PC-3 (cell line): ENCODE results near the gene DRC1. TPM values are rescaled to one million over a fixed set of nuclear protein-coding genes. Genes with fewer than 3 reads are reported as not detected.
A peak's percentile ranks its signal among the peaks of the same experiment; 100 is the strongest.

Source experiments
- ATAC-seq: fragments of 200-7000 bp; cut with Tn5 transposase; 2 replicates; pipeline ENCODE4 v1.9.1; 2020; ENCODE audit warnings: mild to moderate bottlenecking, moderate library complexity
- BruUV-seq: library from RNA; stranded (reverse); fragments of 400-500 nt; replicated peaks from 2 replicates; lab custom pipeline; 2021; lab: Mats Ljungman, UMichigan
- CTCF ChIA-PET: fragments of 300-600 bp; sonication (Branson Sonifier 250); formaldehyde crosslinking; loops from one replicate; lab custom pipeline; 2022; ENCODE audit warnings: antibody characterized with exemption; lab: Charles Lee
- POLR2A ChIA-PET: fragments of 300-600 bp; sonication (Branson Sonifier 250); formaldehyde crosslinking; loops from one replicate; lab custom pipeline; 2022; ENCODE audit warnings: antibody characterized with exemption; ENCODE audit not compliant: unreplicated experiment; lab: Charles Lee
- DNase-seq: peaks from one replicate; pipeline ENCODE4 v3.0.0-alpha.2; 2015
- H2AFZ ChIP-seq: fragments of 300-600 bp; sonication (generic); 2 replicates; pipeline ENCODE4 v1.6.0; 2016; ENCODE audit warnings: antibody characterized with exemption, low read length
- H3F3A ChIP-seq: fragments of 300-600 bp; sonication (generic); one replicate; pipeline ENCODE4 v1.6.0; 2017; ENCODE audit warnings: antibody characterized with exemption, low read length, control low read depth, mild to moderate bottlenecking; ENCODE audit not compliant: unreplicated experiment
- H3K27ac ChIP-seq: fragments of 300-600 bp; sonication (generic); 2 replicates; pipeline ENCODE4 v1.5.1; 2016; ENCODE audit warnings: mild to moderate bottlenecking, low read length
- H3K27me3 ChIP-seq: fragments of 300-600 bp; sonication (generic); 2 replicates; pipeline ENCODE4 v1.6.1; 2016; ENCODE audit warnings: low read length, mixed read lengths
- H3K36me3 ChIP-seq: fragments of 300-600 bp; sonication (generic); 2 replicates; pipeline ENCODE4 v1.6.1; 2016; ENCODE audit warnings: low read depth, mixed run types, low read length, mixed read lengths
- H3K4me1 ChIP-seq: fragments of 300-600 bp; sonication (generic); 2 replicates; pipeline ENCODE4 v1.5.1; 2016; ENCODE audit warnings: low read length; ENCODE audit not compliant: insufficient read depth
- H3K4me2 ChIP-seq: fragments of 300-600 bp; sonication (generic); 2 replicates; pipeline ENCODE4 v1.6.0; 2016; ENCODE audit warnings: low read length
- H3K4me3 ChIP-seq: fragments of 300-600 bp; sonication (generic); 2 replicates; pipeline ENCODE4 v1.5.1; 2016; ENCODE audit warnings: mild to moderate bottlenecking, low read length, mixed read lengths
- H3K79me2 ChIP-seq: fragments of 300-600 bp; sonication (generic); 2 replicates; pipeline ENCODE4 v1.6.1; 2017; ENCODE audit warnings: low read length, mixed read lengths
- H3K9ac ChIP-seq: fragments of 300-600 bp; sonication (generic); 2 replicates; pipeline ENCODE4 v1.6.0; 2016; ENCODE audit warnings: mild to moderate bottlenecking, low read length
- H3K9me2 ChIP-seq: fragments of 300-600 bp; sonication (generic); replicated peaks from 2 replicates; pipeline ENCODE4 v1.6.1; 2016; ENCODE audit warnings: mixed run types, low read length, mixed read lengths
- H3K9me3 ChIP-seq: fragments of 300-600 bp; sonication (generic); 2 replicates; pipeline ENCODE4 v1.6.1; 2016; ENCODE audit warnings: low read length, mixed read lengths
- H4K20me1 ChIP-seq: fragments of 300-600 bp; sonication (generic); 2 replicates; pipeline ENCODE4 v1.6.1; 2016; ENCODE audit warnings: low read length, mixed read lengths
- EZH2 ChIP-seq: fragments of 300-600 bp; sonication (generic); IDR thresholded peaks from one replicate; pipeline ENCODE4 v1.6.1; 2017; ENCODE audit warnings: antibody characterized with exemption, mild to moderate bottlenecking, low read length; ENCODE audit not compliant: unreplicated experiment
- EZH2phosphoT487 ChIP-seq: fragments of 300-600 bp; sonication (generic); IDR thresholded peaks from 2 replicates; pipeline ENCODE4 v1.6.1; 2018; ENCODE audit warnings: mild to moderate bottlenecking, antibody characterized with exemption, low read length, borderline replicate concordance
- intact Hi-C: fragments of 100-400 bp; cut with micrococcal nuclease; formaldehyde crosslinking; loops from 2 replicates; pipeline ENCODE4 v1.9.0; 2023
- total RNA-seq: library from RNA; depleted of rRNA; stranded (reverse); fragments of >200 nt; gene quantifications from 2 replicates; pipeline ENCODE4 v1.2.3, GENCODE V29; 2014
- TF ChIP-seq, protein P1 (sequence below): fragments of 300-600 bp; sonication (generic); conservative IDR thresholded peaks from 2 replicates; pipeline ENCODE4 v1.5.1; 2017; ENCODE audit warnings: antibody characterized with exemption, low read depth, mild to moderate bottlenecking, low read length

DRC1 gene
- total RNA-seq, 1 experiment from 2014 or later = not detected

GRCh38 chr2:26456440-26457250 is 54.9 kb downstream of the DRC1 start:
- DNase-seq (peak; percentile 57), ATAC-seq (peak; percentile 57)
- Histone ChIP-seq H3K27ac (no peak overlapping the region), H3K36me3 (no peaks in the 10 kb centered on the region), H4K20me1 (no peaks in the 10 kb centered on the region), H3K9me2 (no peaks in the 10 kb centered on the region), H3F3A (no peaks in the 10 kb centered on the region), H3K27me3 (no peaks in the 10 kb centered on the region), H3K4me1 (peaks cover 5% of the 10 kb centered on the region; the same call in 1 of the 2 replicates), H3K9ac (no peak overlapping the region), H3K4me3 (no peak overlapping the region), H3K9me3 (no peaks in the 10 kb centered on the region), H3K79me2 (no peaks in the 10 kb centered on the region), H3K4me2 (no peak overlapping the region), H2AFZ (no peak overlapping the region)
- ChIA-PET POLR2A (no interaction called here), CTCF (no interaction called here)
- BruUV-seq = no TSS peak
- TF ChIP-seq, protein P1, sequence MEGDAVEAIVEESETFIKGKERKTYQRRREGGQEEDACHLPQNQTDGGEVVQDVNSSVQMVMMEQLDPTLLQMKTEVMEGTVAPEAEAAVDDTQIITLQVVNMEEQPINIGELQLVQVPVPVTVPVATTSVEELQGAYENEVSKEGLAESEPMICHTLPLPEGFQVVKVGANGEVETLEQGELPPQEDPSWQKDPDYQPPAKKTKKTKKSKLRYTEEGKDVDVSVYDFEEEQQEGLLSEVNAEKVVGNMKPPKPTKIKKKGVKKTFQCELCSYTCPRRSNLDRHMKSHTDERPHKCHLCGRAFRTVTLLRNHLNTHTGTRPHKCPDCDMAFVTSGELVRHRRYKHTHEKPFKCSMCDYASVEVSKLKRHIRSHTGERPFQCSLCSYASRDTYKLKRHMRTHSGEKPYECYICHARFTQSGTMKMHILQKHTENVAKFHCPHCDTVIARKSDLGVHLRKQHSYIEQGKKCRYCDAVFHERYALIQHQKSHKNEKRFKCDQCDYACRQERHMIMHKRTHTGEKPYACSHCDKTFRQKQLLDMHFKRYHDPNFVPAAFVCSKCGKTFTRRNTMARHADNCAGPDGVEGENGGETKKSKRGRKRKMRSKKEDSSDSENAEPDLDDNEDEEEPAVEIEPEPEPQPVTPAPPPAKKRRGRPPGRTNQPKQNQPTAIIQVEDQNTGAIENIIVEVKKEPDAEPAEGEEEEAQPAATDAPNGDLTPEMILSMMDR = no peak
- TF ChIP-seq EZH2 = no peak
- no peak for TF ChIP-seq EZH2phosphoT487
- intact Hi-C loops = no loop called here

- H3K9me2 ChIP-seq = no peaks in the 10 kb centered on the region
- ATAC-seq = no peak
- no peak for DNase-seq
- H3K79me2 ChIP-seq = no peaks in the 10 kb centered on the region
- H3K4me2 ChIP-seq = no peak overlapping the region
- H3F3A ChIP-seq = no peaks in the 10 kb centered on the region
- ChIA-PET CTCF (no interaction called here), POLR2A (no interaction called here)
- no peak overlapping the region for H3K4me3 ChIP-seq
- peaks cover 5% of the 10 kb centered on the region; the same call in 1 of the 2 replicates for H3K4me1 ChIP-seq
- BruUV-seq = no TSS peak
- no peak for TF ChIP-seq EZH2phosphoT487
- no peak for TF ChIP-seq EZH2
- TF ChIP-seq, protein P1 = no peak
- no peaks in the 10 kb centered on the region for H3K27me3 ChIP-seq
- no peak overlapping the region for H2AFZ ChIP-seq
- H4K20me1 ChIP-seq = no peaks in the 10 kb centered on the region
- no peaks in the 10 kb centered on the region for H3K9me3 ChIP-seq
- intact Hi-C loops = no loop called here
- no peak overlapping the region for H3K27ac ChIP-seq
- no peaks in the 10 kb centered on the region for H3K36me3 ChIP-seq
- H3K9ac ChIP-seq = no peak overlapping the region
Measured at GRCh38 chr2:26457251-26457666, 55.5 kb downstream of the DRC1 start.
